B cell (primary cell): ENCODE data around the gene C16orf54. TPM values are rescaled to one million over a fixed set of nuclear protein-coding genes. Genes with fewer than 3 reads are reported as not detected.
A peak's percentile ranks its signal among the peaks of the same experiment; 100 is the strongest.
"Not testable (repeated sequence)": the region's sequence is repeated elsewhere in the genome, so short reads cannot be mapped to it uniquely, and the experiment has no call there.

ENCODE experiments used
- ATAC-seq: fragments of 200-7000 bp; cut with Tn5 transposase; one replicate; pipeline ENCODE4 v1.10.0; 2021; ENCODE audit warnings: low read depth, mild to moderate bottlenecking, moderate number of reproducible peaks, moderate library complexity
- CTCF ChIA-PET: fragments of 350-600 bp; sonication (Branson Sonifier 250); formaldehyde crosslinking; loops from one replicate; lab custom pipeline; 2021; ENCODE audit warnings: antibody characterized with exemption, inconsistent platforms; lab: Charles Lee
- POLR2A ChIA-PET: fragments of 350-600 bp; sonication (Branson Sonifier 250); formaldehyde crosslinking; loops from one replicate; lab custom pipeline; 2021; ENCODE audit warnings: antibody characterized with exemption; lab: Charles Lee
- DNase-seq: peaks from one replicate; pipeline ENCODE4 v3.0.0; 2013
- H2AFZ ChIP-seq: 2 replicates; pipeline ENCODE4 v1.6.1; 2012; ENCODE audit warnings: mild to moderate bottlenecking, low read depth, low read length; ENCODE audit not compliant: insufficient read depth, poor library complexity, severe bottlenecking
- H3K27ac ChIP-seq, 2 donors: 1 replicate in 1 of 2; 2 replicates in 1 of 2; pipeline ENCODE4 v1.5.1; 2012 to 2013; ENCODE audit warnings: low read length in 2 of 2, mild to moderate bottlenecking in 2 of 2, moderate library complexity in 1 of 2
- H3K27me3 ChIP-seq, 4 experiments: fragments of 200-600 bp in 1 of 4; sonication (generic) in 1 of 4; replicated peaks in 1 of 4; 1 replicate in 2 of 4; 2 replicates in 2 of 4; pipeline versions ENCODE4 v1.6.1 to v1.7.0; 2013 to 2016; ENCODE audit warnings: low read length in 3 of 4, mild to moderate bottlenecking in 2 of 4, mixed read lengths in 1 of 4, moderate library complexity in 1 of 4; ENCODE audit not compliant: insufficient read depth in 4 of 4, control insufficient read depth in 3 of 4; ENCODE audit errors: control extremely low read depth in 1 of 4
- H3K36me3 ChIP-seq, 2 experiments: replicated peaks in 1 of 2; 1 replicate in 1 of 2; 2 replicates in 1 of 2; pipeline versions ENCODE4 v1.6.1 to v1.7.1; 2013; ENCODE audit warnings: low read length in 1 of 2; ENCODE audit not compliant: insufficient read depth in 2 of 2, control insufficient read depth in 1 of 2; ENCODE audit errors: control extremely low read depth in 1 of 2, extremely low read depth in 1 of 2
- H3K4me1 ChIP-seq, 2 donors: fragments of 200-600 bp in 1 of 2; sonication (generic) in 1 of 2; 1 replicate in 1 of 2; 2 replicates in 1 of 2; pipeline versions ENCODE4 v1.5.1 to v1.6.1; 2013 to 2017; ENCODE audit warnings: low read length in 2 of 2; ENCODE audit not compliant: control insufficient read depth in 2 of 2, insufficient read depth in 2 of 2
- H3K4me2 ChIP-seq: replicated peaks from 2 replicates; pipeline ENCODE3; 2012; ENCODE audit warnings: mild to moderate bottlenecking, low read depth, low read length; ENCODE audit not compliant: poor library complexity, severe bottlenecking
- H3K4me3 ChIP-seq, 5 experiments: fragments of 200-600 bp in 1 of 5; sonication (generic) in 1 of 5; 1 replicate in 3 of 5; 2 replicates in 2 of 5; pipeline versions ENCODE4 v1.5.1 to v1.7.0; 2011 to 2016; ENCODE audit warnings: low read length in 4 of 5, mild to moderate bottlenecking in 4 of 5, low read depth in 2 of 5, control low read depth in 1 of 5, moderate library complexity in 1 of 5; ENCODE audit not compliant: insufficient read depth in 1 of 5; ENCODE audit errors: control extremely low read depth in 1 of 5, extremely low read depth in 1 of 5
- H3K79me2 ChIP-seq: fragments of 200-600 bp; sonication (generic); one replicate; pipeline ENCODE4 v1.6.0; 2016; ENCODE audit warnings: low read length; ENCODE audit not compliant: control insufficient read depth, insufficient read depth
- H3K9ac ChIP-seq: fragments of 200-600 bp; sonication (generic); 2 replicates; pipeline ENCODE4 v1.6.1; 2017; ENCODE audit warnings: mild to moderate bottlenecking, low read length, moderate library complexity
- H3K9me3 ChIP-seq, 3 donors: one replicate each; pipeline versions ENCODE4 v1.6.1 to v1.7.1; 2013; ENCODE audit warnings: low read length in 2 of 3; ENCODE audit not compliant: control insufficient read depth in 2 of 3, insufficient read depth in 1 of 3; ENCODE audit errors: control extremely low read depth in 1 of 3
- H4K20me1 ChIP-seq: 2 replicates; pipeline ENCODE4 v1.6.0; 2012; ENCODE audit warnings: mild to moderate bottlenecking, low read length; ENCODE audit not compliant: insufficient read depth, control insufficient read depth, poor library complexity, severe bottlenecking
- H3K27ac Mint-ChIP-seq: one replicate; pipeline ENCODE4 v1.8.0; 2021; ENCODE audit warnings: mixed read lengths
- H3K27me3 Mint-ChIP-seq: one replicate; pipeline ENCODE4 v1.8.0; 2021; ENCODE audit warnings: mixed read lengths
- H3K4me1 Mint-ChIP-seq: one replicate; pipeline ENCODE4 v1.8.0; 2021; ENCODE audit warnings: mixed read lengths
- H3K4me3 Mint-ChIP-seq: one replicate; pipeline ENCODE4 v1.8.0; 2021; ENCODE audit warnings: mixed read lengths
- H3K9me3 Mint-ChIP-seq: one replicate; pipeline ENCODE4 v1.8.0; 2022; ENCODE audit warnings: mixed read lengths; ENCODE audit not compliant: insufficient read depth
- CTCF ChIP-seq: fragments of 200-600 bp; IDR thresholded peaks from one replicate; pipeline ENCODE4 v1.8.0; 2022; ENCODE audit warnings: antibody characterized with exemption, mild to moderate bottlenecking
- EZH2 ChIP-seq: IDR thresholded peaks from 2 replicates; pipeline ENCODE4 v1.6.1; 2012; ENCODE audit warnings: borderline replicate concordance, low read depth, mild to moderate bottlenecking, moderate library complexity, low read length; ENCODE audit not compliant: insufficient read depth, poor library complexity, severe bottlenecking
- WGBS: methylation state at CpG from one replicate; pipeline ENCODE4 v1.1.5; 2013; ENCODE audit warnings: missing lambda C conversion rate; ENCODE audit not compliant: insufficient coverage; 5-methylcytosine and 5-hydroxymethylcytosine counted together
- intact Hi-C: fragments of 100-400 bp; cut with micrococcal nuclease; formaldehyde crosslinking; loops from one replicate; pipeline ENCODE4 v1.10.0; 2022
- polyA plus RNA-seq: library from polyadenylated mRNA; depleted of rRNA; stranded (reverse); fragments of >200 nt; gene quantifications from 2 replicates; pipeline ENCODE4 v1.2.3, GENCODE V29; 2012
- total RNA-seq, 2 donors: library from RNA; stranded (reverse); fragments of 120-200 nt in 1 of 2; gene quantifications; 1 replicate in 1 of 2; 2 replicates in 1 of 2; pipeline versions ENCODE4 v1.2.3 to v1.2.4, GENCODE V29; 2013 to 2022

Gene C16orf54
- total and polyA plus RNA-seq, 2 donors (not counting 1 experiment from before 2014, with no cell fraction given) = 44.0 to 68.3 TPM

- H3K9me3 Mint-ChIP-seq, H2AFZ ChIP-seq, H3K4me2 ChIP-seq, ATAC-seq, H3K4me3 ChIP-seq, H3K9ac ChIP-seq, H3K27me3 ChIP-seq, H3K36me3 ChIP-seq, H4K20me1 ChIP-seq, H3K9me3 ChIP-seq, H3K27ac ChIP-seq, H3K27me3 Mint-ChIP-seq: not testable (repeated sequence)
- Mint-ChIP-seq H3K4me3 (peak overlapping the region; percentile 54), H3K27ac (peak overlapping the region; percentile 32), H3K4me1 (peaks cover 39% of the 10 kb centered on the region)
- peak; percentile 29 for DNase-seq
- H3K79me2 ChIP-seq = peaks cover 25% of the 10 kb centered on the region
- intact Hi-C loops = loop anchor here (10.0 kb wide), 1 partner anchor 57 kb away; the partner anchor contains the start of gene QPRT
- POLR2A ChIA-PET = interaction anchor here (2.3 kb wide), 1 partner anchor 12 kb away, joined by 10 read pairs; no protein-coding TSS in a partner anchor
- WGBS = 65% methylated on average over 4 of the region's 13 CpGs
- peaks cover 8 to 39% of the 10 kb centered on the region in 2 donors for H3K4me1 ChIP-seq
- CTCF ChIA-PET = interaction anchor here (0.7 to 4.4 kb wide), 7 partner anchors 9 to 53 kb away, joined by 3 to 43 read pairs (median 6); partner anchors contain the start of gene C16orf54
Measured at GRCh38 chr16:29731768-29732601, 13.8 kb downstream of the C16orf54 start.

GRCh38 chr16:29730649-29731048 is 15.1 kb downstream of the C16orf54 start:
- Histone ChIP-seq H3K27me3 (no peaks in the 10 kb centered on the region), H3K4me1 (peaks cover 8 to 32% of the 10 kb centered on the region in 2 donors), H3K9me3 (peaks cover 0 to 10% (median 0%) of the 10 kb centered on the region in 3 donors), H3K4me3 (no peak overlapping the region), H3K36me3 (no peaks in the 10 kb centered on the region), H3K9ac (peak overlapping the region; percentile 23), H2AFZ (peak overlapping the region; percentile 30), H3K27ac (no peak overlapping the region), H3K4me2 (peak overlapping the region; percentile 61), H3K79me2 (peaks cover 16% of the 10 kb centered on the region), H4K20me1 (no peaks in the 10 kb centered on the region)
- intact Hi-C loops = loop anchor here (10.0 kb wide), 1 partner anchor 56 kb away; the partner anchor contains the start of gene QPRT
- ChIA-PET POLR2A (interaction anchor here (0.8 to 2.3 kb wide), 3 partner anchors 13 to 74 kb away, joined by 3 to 10 read pairs (median 4); no protein-coding TSS in a partner anchor), CTCF (interaction anchor here (1.0 to 4.4 kb wide), 5 partner anchors 9 to 77 kb away, joined by 5 to 43 read pairs (median 13); no protein-coding TSS in a partner anchor)
- peak overlapping the region; percentile 65 for H3K4me3 Mint-ChIP-seq
- TF ChIP-seq EZH2 (no peak), CTCF (no peak)
- H3K27me3 Mint-ChIP-seq = no peaks in the 10 kb centered on the region
- 10% methylated on average over 2 of the region's 7 CpGs for WGBS
- H3K27ac Mint-ChIP-seq = peak overlapping the region; percentile 10
- H3K9me3 Mint-ChIP-seq = peaks cover 2% of the 10 kb centered on the region
- DNase-seq (no peak), ATAC-seq (no peak)
- peaks cover 28% of the 10 kb centered on the region for H3K4me1 Mint-ChIP-seq
